Measurements from ENCODE around the gene AMH. TPM values are rescaled to one million over a fixed set of nuclear protein-coding genes. Genes with fewer than 3 reads are reported as not detected.

AMH gene
- polyA plus RNA-seq, 1 of the 3 experiments (the other 2 are of a cell fraction) = 18.1 TPM

GRCh38 chr19:2210987-2211740 lies 38.0 kb upstream of the AMH start (continued):
- TF ChIP-seq REST (IDR thresholded peaks at IDR 0.05; ENCODE audit: low read depth, low read length) = no peak

GRCh38 chr19:2212861-2213711 lies 36.0 kb upstream of the AMH start:
- Histone ChIP-seq H4K20me1 (ENCODE audit: insufficient read depth) (no peaks in the 10 kb centered on the region), H3K9ac (no peak overlapping the region), H3K27ac (ENCODE audit: low read depth in 2 of 2, low read length in 1 of 2) (no peak overlapping the region), H3K36me3 (replicated peaks in 1 of 2; ENCODE audit: control insufficient read depth in 1 of 2, insufficient read depth in 2 of 2, low read length in 1 of 2) (peaks cover 4 to 81% of the 10 kb centered on the region in 2 experiments), H3K4me1 (ENCODE audit: control insufficient read depth in 1 of 2, insufficient read depth in 2 of 2, low read depth in 1 of 2, low read length in 1 of 2) (no peaks in the 10 kb centered on the region), H3K4me3 (ENCODE audit: low read depth in 2 of 2, low read length in 1 of 2) (no peak overlapping the region), H3K27me3 (ENCODE audit: insufficient read depth) (no peaks in the 10 kb centered on the region), H2AFZ (ENCODE audit: low read depth) (no peak overlapping the region), H3K9me2 (no peaks in the 10 kb centered on the region), H3K79me2 (ENCODE audit: insufficient read depth) (no peaks in the 10 kb centered on the region), H3K4me2 (no peak overlapping the region), H3K9me3 (no peaks in the 10 kb centered on the region), H3F3A (replicated peaks; ENCODE audit: insufficient read depth) (no peaks in the 10 kb centered on the region)
- TF ChIP-seq NRF1 (IDR thresholded peaks at IDR 0.05; ENCODE audit: low read depth, low read length) = no peak
- no peak for TF ChIP-seq USF1 (IDR thresholded peaks at IDR 0.05; ENCODE audit: borderline replicate concordance, low read depth)
- TF ChIP-seq PBX3 (IDR thresholded peaks at IDR 0.05) = no peak
- no peak for TF ChIP-seq EP300 (IDR thresholded peaks at IDR 0.05; ENCODE audit: borderline replicate concordance in 1 of 2, low read depth in 1 of 2, low read length in 1 of 2)
- no peak for TF ChIP-seq MAX (IDR thresholded peaks at IDR 0.05; ENCODE audit: low read depth)
- no peak for TF ChIP-seq RAD21 (IDR thresholded peaks at IDR 0.05; ENCODE audit: low read length)
- no peak for TF ChIP-seq SIN3A (IDR thresholded peaks at IDR 0.05; ENCODE audit: borderline replicate concordance, low read depth, low read length)
- TF ChIP-seq MXI1 (IDR thresholded peaks at IDR 0.05; ENCODE audit: low read depth, low read length) = no peak
- TF ChIP-seq YY1 (IDR thresholded peaks at IDR 0.05; ENCODE audit: low read depth) = no peak
- no peak for TF ChIP-seq FOXM1 (IDR thresholded peaks at IDR 0.05; ENCODE audit: low read depth)
- no peak for TF ChIP-seq IRF3 (IDR thresholded peaks at IDR 0.05; ENCODE audit: low read depth, low read length)
- 94% methylated on average over 12 of the region's 21 CpGs for WGBS (ENCODE audit: low lambda C conversion rate)
- CTCF ChIA-PET = interaction anchor here (1.3 to 1.4 kb wide), 3 partner anchors 57 to 103 kb away, joined by 3 to 4 read pairs (median 4); no protein-coding TSS in a partner anchor
- DNase-seq = no peak
- POLR2A ChIA-PET = no interaction called here
